Measurements from ENCODE around the gene NOL4L.
"Not testable (repeated sequence)": the region's sequence is repeated elsewhere in the genome, so short reads cannot be mapped to it uniquely, and the experiment has no call there.

Gene NOL4L

GRCh38 chr20:32466739-32467505, 118.2 kb downstream of the NOL4L start:
- DNase-seq, result no peak

DNA sequence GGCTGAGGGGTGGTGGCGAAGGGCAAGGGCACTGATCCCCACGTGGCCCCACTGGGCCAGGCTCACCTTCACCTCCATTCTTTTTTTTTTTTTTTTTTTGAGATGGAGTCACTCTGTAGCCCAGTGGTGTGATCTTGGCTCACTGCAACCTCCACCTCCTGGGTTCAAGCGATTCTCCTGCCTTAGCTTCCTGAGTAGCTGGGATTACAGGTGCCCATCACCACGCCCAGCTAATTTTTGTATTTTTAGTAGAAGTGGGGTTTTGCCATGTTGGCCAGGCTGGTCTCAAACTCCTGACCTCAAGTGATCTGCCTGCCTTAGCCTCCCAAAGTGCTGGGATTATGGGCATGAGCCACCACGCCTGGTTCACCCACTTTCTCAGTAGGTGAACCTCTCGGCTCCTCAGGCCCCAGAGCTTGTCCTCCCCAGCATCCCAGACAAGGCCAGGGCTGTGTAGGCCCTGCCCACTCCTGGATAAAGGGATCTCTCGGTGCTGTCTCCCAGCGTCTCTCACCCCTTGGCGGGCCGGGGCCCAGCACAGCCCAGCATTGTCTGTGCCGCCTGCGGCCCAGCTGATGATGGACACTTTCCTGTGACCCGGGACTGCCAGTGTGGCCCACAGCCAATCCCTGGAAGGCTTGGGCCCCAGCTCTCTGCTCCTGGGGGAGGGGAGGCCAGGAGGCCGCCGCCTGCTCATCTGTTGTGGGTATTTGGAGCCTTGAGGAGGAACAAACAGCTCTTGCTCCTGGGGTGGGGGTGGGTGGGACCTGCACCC, 119.0 kb downstream of the NOL4L start:
- DNase-seq, result not testable (repeated sequence)

DNA sequence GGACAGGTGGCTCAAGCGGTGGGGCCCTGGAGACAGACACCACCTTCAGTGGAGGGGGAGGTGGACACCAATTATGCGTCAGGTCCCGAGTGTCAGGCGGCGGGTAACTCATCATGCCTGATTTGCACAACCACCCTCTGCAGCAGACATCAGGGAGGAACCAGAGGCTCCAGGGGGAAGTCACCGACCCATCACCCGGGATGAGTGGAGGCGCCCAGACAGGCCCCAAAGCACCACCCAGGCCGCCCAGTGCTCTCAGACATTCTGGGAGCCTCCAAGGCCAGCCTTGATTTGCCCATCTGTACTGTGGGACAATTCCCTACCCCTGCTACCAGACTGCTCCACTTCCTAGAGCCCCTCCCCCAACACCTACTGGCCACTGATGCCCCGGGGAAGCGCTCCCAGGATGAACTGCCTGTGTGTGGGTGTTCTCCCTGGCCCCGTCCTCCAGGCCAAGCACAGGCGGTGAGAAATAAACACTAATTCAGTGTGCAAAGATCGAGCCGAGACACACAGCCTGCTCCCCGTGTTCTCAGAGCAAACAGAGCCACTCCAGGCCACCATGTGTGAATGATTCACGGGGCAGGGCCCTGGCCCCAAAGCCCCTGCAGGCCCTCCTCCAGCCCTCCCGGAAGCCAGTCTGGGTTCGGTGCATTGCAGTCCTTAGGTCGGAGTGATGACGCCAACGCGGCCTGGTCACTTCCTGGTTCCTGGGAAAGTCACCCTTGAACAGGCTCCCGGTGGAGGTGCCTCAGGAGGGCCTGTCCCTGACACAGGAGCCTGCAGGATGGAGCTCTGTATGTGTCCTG, 119.8 kb downstream of the NOL4L start:
- no peak for DNase-seq

DNA sequence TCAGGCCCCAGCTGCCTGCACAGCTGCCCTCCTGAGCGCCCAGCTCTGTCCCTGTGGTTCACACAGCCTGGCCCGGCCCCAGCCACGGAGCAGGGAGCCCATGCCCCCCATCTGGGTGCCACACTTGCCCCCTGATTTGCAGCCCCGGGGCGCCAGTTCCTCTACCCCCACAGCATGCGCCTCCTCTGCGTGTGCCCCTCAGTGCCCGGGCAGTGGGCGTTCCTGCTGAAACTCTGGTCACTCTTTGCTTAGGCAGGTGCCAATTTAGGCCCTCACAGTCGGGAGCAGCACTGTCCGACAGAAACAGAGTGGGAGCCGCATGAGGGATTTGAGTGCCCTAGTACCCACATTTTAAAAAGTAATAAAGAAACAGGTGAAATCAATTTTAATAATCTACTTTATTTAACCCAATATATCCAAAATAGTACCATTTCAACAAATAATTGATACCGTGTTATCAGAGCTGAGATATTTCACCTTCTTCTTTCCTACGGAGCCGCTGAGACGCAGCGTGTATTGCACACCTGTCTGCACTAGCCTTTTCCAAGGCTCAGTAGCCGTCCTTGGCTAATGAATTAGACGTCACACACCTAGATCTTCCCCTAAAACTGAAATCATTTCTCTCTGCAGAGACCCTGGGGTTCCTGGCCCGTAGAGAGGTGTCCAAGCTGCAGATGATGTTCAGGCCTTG, 120.6 kb downstream of the NOL4L start:
- no peak for DNase-seq

DNA sequence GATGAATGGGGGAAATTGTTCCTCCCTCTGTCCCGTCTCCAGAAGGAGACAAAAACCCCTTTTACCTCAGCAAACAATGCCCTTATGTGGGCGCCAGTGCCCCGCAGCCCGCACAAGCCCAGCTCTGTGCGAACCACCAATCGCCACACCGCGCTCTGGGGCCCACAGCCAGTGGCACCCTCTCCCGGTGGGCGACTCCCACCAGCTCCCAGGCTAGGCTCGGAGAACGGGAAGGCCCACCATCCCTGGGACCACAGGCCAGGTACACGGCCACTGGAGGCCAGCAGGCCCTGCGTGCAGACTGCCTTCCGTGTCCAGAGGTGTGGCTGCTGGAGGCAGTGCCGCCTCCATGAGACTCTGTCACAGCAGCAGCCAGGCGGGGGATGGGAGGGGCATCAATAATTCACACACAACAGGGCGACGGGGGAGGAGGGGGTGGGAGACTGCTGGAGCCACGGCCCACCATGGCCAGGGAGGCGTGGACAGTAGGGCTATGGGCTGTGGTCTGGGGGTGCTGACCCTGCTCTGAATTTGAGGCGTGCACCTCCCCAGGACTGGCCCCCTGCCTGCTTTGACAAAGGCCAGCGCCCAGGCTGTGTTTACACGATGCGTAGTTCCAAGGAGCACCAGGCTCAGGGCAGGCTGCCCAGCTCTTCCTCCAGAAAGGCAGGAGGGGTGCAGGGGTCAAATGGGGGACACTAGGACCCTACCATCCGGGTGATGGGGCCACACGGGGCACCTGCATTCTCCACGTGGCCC, 121.3 kb downstream of the NOL4L start:
- no peak for DNase-seq

DNA sequence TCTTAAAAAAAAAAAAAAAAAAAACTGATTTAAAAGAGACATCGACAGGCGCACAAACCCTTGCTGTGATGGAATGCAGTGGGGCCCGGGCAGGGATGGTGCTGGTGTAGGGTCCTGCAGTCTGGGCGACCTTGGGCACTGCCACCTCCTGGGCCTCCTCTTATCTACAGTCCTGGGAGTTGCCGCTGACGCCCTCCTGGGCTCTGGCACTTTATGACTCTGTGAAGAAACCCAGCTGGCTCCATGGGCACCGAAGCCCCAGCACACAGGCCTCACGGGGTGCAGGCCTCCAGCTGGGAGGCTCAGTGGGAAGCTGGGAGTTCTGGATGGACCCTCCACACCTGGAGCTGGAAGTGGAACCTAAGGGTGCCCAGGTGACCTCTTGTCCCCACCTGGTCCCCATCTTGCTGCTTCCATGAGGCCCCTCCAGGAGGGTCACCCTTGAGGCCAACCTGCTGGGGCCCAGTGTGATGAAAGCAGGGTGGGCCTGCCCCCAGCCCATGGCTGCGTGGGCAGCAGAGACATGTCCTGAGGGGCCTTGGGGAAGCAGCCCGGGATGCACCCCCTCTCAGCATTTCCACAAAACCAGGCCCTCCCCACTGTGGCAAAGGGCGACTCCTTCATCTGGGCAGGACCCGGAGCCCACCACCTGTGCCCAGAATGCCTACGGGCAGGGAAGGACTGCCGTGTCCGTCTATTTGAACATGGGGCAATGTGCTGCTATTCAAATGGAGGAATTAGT, 122.1 kb downstream of the NOL4L start:
- no peak for DNase-seq

DNA sequence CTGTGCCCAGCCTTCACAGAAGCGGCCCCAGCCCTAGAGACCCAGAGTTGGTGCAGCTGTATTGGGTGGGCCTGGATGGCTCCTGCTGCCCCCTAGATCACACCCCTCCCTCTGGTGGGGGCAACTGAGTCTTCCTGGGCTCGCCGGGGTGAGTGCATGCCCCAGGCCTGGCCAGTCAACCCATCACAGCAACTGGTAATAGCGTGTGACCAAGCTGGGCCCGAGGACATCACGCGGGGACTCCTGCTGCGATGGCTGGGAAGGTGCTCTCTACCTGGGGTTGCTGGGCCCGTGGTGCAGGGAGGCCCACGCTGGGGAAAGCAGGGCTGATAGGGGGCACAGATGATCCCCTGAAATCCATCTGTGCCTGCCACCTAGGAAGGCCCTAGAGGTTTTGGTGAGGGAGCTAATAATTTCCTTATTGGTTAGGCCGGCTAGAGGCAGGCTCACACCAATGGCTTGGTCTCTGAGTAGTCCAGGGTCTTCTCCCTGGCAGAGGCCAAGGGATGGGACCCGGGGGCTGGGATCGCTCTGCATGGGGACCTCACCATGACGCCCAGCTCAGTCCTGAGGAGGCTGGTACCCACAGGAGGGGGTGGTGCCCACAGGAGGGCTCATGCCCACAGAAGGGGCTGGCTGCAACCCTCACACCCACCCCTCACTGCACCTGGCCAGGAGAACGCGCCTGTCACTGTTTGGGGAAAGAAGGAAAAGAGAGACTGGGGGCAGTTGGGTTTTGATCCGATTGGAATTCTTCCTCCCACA, 123.1 kb downstream of the NOL4L start:
- DNase-seq, result no peak

DNA sequence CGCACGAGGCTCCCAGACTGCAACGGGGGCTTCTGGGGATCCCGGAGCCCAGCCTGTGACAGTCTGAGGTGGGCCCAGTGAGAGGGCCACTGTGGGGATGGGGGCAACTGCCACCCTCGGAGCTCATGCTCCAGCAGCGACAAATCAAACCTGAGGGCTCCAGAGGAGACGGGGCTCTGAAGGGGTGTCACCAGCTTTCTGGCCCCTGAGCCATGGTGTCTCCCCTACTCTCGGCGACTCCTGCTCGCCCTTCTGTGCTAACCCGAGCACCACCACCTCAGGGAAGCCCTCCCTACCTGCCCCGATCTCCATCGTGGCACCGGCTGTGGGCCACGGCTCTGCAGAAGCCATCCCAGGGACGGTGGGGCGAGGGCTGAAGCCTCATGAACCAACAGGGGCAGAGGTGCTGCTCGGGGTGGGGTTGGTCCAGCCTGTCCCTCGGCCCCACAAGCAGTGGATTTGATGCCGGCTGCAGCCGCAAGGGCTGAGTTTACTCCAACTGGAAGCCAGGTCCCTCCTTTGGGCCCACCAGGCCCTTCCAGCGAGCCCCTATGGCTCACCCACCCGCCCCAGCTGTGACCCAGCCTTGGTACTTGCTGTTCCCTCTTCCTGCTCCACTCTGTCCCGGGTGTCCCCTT, 124.3 kb downstream of the NOL4L start:
- DNase-seq, result no peak

DNA sequence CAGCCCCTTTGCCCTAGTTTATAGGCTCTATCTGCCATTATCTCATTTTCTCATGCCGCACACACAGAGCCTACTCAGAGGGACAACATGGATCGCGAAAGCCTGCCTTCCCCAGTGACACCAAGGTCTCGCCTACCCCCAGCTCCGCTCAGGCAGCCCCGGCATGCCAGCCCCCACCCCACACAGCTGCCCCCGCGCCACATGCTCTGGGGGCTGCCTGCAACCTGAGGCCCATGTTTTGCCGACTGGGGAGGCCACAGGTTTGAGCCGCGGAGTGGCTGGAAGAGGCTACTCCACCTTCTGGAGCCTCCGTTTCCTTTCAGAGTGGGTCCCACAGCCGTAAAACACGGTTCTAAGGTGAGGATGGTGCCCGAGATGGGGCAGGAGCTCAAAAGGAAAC, 124.9 kb downstream of the NOL4L start:
- no peak for DNase-seq

GRCh38 chr20:32458837-32459220, 126.3 kb downstream of the NOL4L start:
- DNase-seq, result no peak

- DNase-seq, result no peak
Observed at GRCh38 chr20:32458061-32458836, 126.9 kb downstream of the NOL4L start.

DNA sequence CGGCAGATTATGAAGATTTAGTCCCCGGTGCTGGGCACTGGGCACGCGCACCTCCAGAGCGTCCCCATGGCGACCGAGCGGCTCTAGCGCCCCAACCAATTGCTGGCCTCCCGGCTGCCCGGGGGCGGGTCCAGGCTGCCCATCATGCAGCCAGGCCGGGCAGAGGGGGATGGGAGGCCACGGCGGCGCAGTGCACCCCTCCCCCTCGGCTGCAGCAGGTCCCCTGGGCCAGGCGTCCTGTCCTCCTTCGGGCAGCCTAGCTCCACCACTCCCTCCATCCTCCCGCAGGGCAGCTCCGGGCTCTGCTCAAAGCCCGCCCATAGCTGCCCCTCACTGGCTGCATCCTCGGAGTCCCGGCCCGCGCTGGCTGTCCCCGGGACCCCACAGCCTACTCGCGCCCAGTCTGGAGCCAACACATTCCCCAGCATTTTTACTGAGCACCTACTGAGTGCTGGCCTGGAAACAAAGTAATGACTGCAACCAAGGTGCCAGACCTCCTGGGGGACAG, 127.6 kb downstream of the NOL4L start:
- DNase-seq, result no peak

- DNase-seq, result no peak
Observed at GRCh38 chr20:32456869-32457478, 128.2 kb downstream of the NOL4L start.

GRCh38 chr20:32455901-32456701, 129.0 kb downstream of the NOL4L start:
- no peak for DNase-seq

DNA sequence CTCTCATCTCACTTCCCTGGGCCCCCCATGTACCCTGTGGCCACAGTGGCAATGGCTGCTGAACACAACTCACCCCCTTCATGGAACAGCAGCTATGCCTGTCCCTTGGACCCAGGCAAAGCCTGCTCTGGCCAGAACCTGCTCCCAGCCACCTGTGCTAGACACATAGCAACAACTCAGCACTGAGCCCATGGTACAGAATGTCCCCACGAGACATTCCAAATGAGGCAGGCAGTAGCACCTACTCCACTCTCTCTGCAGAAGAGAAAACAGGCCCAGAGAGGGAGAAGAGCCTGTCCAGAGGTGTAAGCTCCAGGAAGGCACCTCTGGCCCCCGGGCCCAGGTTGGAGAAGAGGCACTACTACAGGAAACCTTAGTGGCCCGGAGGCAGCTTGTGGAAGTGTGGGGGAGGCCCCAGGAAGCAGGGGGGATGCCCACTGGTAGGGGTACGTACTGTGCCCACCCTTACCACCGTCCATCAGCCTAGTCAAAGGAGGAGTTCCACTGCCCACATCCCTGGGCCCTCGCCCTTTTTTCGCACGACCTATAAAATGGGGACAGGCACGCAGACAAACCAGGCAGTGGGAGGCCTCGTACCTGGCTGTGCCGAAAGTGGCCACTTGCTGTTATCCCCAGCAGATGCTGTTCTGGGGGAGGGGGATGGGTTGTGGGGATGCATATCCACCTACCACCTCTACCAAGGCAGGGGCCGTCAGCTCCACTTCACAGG, 129.8 kb downstream of the NOL4L start:
- DNase-seq, result no peak

DNA sequence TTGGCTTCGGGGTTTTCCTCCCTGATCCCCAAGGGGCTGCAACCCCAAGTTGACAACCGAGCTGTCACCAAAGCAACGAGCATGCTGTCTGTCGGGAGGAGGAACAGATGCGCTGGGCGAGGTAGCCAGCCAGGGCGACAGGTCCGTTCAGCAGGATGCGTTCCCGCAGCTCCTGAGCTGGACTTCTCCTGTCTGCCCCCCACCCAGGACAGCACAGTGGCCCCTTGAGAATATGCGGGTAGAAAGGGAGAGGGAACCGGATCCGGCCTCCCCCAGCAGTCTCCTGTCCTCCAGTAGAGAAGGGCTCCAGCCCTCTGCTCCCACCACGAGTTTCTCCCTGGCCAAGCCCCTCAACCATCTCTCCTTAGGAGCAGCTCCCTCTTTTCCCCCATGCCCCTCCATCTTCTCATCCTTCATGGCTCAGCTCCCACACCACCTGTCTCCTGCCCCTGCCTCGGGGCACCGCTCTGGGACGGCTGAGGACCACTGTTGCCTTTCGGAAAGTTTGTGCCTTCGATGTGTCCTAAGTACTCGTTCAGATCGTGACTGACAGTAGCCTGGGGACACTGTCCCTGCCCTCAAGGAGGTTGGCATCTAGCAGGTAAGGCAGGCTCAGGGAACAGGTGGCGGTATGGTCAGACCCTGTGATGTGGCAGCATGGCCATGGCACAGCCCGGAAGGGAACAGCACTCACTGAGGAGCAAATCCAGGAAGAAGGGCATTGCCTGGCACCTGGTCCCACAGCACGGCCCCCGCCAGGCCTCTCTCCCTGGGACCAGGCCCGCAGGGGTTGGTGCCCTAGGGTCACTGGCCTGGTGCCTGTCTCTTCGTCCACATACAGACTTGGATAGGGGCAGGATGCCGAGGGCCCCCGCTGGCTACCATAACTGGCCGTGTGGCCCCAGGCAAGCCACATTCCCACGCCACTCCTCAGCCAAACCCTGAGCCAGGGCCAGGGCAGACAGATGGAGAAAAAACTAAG, 130.7 kb downstream of the NOL4L start:
- no peak for DNase-seq

Measured in activated CD4-positive, alpha-beta T cell treated with anti-CD3 and anti-CD28 coated beads, Interleukin-10, Interleukin-2, amounts not matched to agents 100 ng/mL and 50 ng/mL, durations not matched to agents 16 hours and 8 hours (primary cell).